ENCODE measurements around the gene SPG11.
A peak's percentile ranks its signal among the peaks of the same experiment; 100 is the strongest.
"Not testable (repeated sequence)": the region's sequence is repeated elsewhere in the genome, so short reads cannot be mapped to it uniquely, and the experiment has no call there.

The SPG11 gene

GRCh38 chr15:44663410-44664308 lies at the start of gene SPG11:
TSS of gene SPG11 (minus strand) at chr15:44663662. CDS start at chr15:44663647, 15 bp downstream.
- peak; percentile 94 for DNase-seq

- DNase-seq, result peak; percentile 20
Measured at GRCh38 chr15:44712346-44713005, 49.0 kb upstream of the SPG11 start.

GRCh38 chr15:44711743-44712345 lies 48.4 kb upstream of the SPG11 start:
- DNase-seq, result peak; percentile 23

GRCh38 chr15:44711096-44711742 lies 47.8 kb upstream of the SPG11 start, which contains the start of the genes B2M and PATL2:
TSS of gene B2M (plus strand) at chr15:44711517. CDS start at chr15:44711547, 30 bp downstream.
TSS of gene PATL2 (minus strand) at chr15:44711323. CDS start at chr15:44676490, 34,833 bp downstream.
- DNase-seq, result peak; percentile 90

- DNase-seq, result no peak
Measured at GRCh38 chr15:44710236-44711095, 47.0 kb upstream of the SPG11 start.

GRCh38 chr15:44706946-44707636 lies 43.6 kb upstream of the SPG11 start:
- DNase-seq, result no peak

- DNase-seq, result no peak
Measured at GRCh38 chr15:44706401-44706800, 42.9 kb upstream of the SPG11 start.

GRCh38 chr15:44705986-44706385 lies 42.5 kb upstream of the SPG11 start:
- DNase-seq, result no peak

- not testable (repeated sequence) for DNase-seq
Measured at GRCh38 chr15:44700676-44701075, 37.2 kb upstream of the SPG11 start.

GRCh38 chr15:44698641-44699040 lies 35.2 kb upstream of the SPG11 start:
- DNase-seq, result no peak

- no peak for DNase-seq
Measured at GRCh38 chr15:44697014-44697413, 33.6 kb upstream of the SPG11 start.

- DNase-seq, result no peak
Measured at GRCh38 chr15:44695294-44695693, 31.8 kb upstream of the SPG11 start.

GRCh38 chr15:44694416-44694815 lies 31.0 kb upstream of the SPG11 start:
- no peak for DNase-seq

- DNase-seq, result no peak
Measured at GRCh38 chr15:44692659-44693058, 29.2 kb upstream of the SPG11 start.

- DNase-seq, result not testable (repeated sequence)
Measured at GRCh38 chr15:44690245-44690644, 26.8 kb upstream of the SPG11 start.

GRCh38 chr15:44689318-44689717 lies 25.9 kb upstream of the SPG11 start:
- not testable (repeated sequence) for DNase-seq

- DNase-seq, result not testable (repeated sequence)
Measured at GRCh38 chr15:44682809-44683682, 19.6 kb upstream of the SPG11 start.

GRCh38 chr15:44682211-44682610 lies 18.7 kb upstream of the SPG11 start:
- no peak for DNase-seq

GRCh38 chr15:44676676-44677075 lies 13.2 kb upstream of the SPG11 start:
- DNase-seq, result no peak

- DNase-seq, result no peak
Measured at GRCh38 chr15:44675911-44676310, 12.4 kb upstream of the SPG11 start.

Measured in NCI-H1092 (cell line).